GM19351 (cell line): ENCODE measurements around the gene BICRAL.
"Not testable (repeated sequence)": the region's sequence is repeated elsewhere in the genome, so short reads cannot be mapped to it uniquely, and the experiment has no call there.

Experiments
- ATAC-seq: cut with Tn5 transposase; IDR thresholded peaks from one replicate; pipeline ENCODE4 v1.9.1; 2021; ENCODE audit warnings: mild to moderate bottlenecking, moderate library complexity; ENCODE audit not compliant: unreplicated experiment

Gene BICRAL

DNA sequence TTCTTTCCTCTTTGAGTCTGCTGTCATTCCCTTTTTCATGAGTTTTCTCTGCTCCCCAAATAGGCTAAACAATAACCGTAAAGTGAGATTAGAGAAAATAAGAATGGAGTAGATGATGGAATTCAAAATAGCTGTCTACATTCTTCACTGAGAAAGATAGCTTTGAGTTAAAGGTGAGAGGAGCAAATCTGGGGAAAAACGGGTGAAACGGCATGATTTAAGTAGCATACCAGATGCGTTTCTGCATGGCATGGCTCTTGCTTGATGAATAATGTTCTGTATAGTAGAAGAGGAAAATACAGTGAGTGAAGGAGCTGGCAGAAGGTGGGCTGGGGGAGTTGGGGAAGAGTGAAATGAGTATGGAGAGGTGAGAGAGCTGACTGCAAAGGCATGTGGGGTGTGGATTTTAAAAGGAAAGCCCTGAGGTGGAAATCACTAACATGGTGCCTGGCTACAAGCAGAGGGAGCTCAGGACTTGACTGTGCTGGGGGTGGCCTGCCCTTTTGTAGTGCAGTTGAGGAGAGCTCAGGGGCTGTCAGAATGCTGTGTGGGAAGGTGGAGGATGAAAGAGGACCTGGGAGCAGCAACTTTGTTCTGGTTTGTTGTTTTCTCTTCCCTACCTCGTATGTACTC lies 8.8 kb downstream of the BICRAL start:
- no peak for ATAC-seq

DNA sequence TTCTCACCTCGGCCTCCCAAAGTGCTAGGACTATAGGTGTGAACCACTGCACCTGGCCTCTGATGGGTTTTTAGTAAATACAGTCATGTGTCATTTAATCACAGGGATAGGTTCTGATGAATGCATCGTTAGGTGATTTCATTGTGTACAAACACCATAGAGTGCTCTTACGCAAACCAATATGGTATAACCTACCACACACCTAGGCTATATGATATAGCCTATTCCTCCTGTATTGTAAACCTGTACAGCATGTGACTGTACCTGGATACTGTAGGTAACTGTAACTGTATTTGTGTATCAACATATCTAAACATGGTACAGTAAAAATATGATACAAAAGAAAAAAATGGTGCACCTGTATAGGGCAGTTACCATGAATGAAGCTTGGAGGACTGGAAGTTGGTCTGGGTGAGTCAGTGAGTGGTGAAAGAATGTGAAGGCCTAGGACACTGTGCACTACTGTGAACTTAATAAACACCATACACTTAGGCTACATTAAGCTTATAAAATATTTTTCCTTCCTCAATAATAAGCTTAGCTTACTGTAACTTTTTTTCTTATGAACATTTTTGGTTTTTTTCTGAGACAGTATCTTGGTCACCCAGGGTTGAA lies 10.0 kb downstream of the BICRAL start:
- ATAC-seq: no peak

DNA sequence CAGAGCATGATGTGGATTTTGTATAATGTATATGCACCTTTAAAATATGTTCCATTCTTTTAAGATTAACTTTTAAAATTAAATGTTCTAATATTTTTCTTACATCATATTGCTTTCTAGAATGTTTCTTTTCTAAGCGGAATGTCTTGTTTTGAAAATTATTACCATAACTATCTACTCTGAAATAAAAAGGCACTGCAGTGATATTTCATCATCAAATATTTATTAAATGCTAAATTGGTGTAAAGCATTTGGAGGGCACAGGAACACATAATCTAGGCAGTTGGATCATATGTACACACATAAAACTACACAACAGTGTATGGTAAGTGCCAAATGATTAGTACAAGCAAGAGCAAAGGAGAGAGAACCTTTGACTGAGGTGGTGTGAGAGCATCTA lies 13.8 kb downstream of the BICRAL start:
- ATAC-seq: no peak

DNA sequence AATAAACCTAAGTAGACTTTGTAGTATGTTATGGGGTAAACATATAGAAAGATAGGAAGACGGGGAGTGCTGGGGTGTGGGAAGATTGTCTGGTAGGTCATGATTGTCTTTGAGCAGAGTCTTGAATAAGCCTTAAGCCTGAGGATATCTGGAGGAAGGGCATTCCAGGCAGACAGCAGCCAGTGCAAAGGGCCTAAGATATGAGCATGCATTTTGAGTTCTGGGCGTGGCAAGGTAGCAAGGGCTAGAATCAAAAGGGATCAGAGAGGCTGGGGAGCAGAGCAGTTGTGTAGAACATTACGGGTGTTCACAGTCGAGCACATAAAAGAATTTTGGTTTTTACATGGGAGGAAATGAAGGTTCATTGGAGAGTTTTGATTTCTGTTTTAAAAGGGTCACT lies 14.3 kb downstream of the BICRAL start:
- ATAC-seq: no peak

DNA sequence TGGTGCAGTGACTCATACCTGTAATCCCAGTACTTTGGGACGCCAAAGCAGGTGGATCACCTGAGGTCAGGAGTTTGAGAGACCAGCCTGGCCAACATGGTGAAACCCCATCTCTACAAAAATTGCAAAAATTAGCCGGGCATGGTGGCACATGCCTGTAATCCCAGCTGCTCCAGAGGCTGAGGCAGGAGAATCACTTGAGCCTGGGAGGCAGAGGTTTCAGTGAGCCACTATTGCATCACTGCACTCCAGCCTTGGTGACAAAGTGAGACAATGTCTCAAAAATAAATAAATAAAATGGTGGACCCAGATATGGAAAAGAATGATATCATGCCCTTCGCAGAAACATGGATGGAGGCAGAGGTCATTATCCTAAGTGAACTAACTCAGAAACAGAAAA lies 15.8 kb downstream of the BICRAL start:
- ATAC-seq: not testable (repeated sequence)

DNA sequence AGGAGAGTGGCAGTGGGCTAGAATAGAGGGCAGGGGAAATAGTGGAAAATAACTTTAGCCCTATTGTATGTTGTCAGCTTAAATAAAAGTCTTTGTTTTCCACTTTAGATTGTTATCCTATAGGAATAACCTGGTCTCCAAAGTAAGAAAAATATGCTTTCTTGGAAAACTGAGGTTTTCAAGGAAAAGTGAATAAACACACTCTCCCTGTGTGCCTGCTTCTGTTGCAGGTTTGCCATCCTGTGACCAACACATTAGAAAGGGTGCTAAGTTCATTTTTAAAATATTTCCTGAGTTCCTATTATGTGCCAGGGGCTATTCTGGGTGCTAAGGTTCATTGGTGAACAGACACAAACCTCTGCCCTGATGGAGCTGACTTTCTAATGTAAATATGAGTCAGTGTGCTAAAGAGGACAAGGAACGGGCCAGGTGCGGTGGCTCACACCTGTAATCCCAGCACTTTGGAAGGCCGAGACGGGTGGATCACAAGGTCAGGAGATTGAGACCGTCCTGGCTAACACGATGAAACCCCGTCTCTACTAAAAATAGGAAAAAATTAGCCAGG lies 23.5 kb downstream of the BICRAL start:
- no peak for ATAC-seq

DNA sequence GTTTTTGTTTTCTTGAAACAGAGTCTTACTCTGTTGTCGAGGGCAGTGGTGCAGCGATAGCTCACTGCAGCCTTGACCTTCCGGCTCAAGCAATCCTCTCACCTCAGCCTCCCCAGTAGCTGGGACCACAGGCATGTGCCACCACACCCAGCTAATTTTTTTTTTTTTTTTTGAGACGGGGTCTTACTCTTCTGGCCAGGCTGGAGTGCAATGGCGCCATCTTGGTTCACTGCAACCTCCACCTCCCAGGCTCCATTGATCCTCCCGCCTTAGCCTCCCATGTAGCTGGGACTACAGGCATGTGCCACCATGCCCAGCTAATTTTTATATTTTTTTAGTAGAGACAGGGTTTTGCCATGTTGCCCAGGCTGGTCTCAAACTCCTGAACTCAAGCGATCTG lies 24.5 kb downstream of the BICRAL start:
- not testable (repeated sequence) for ATAC-seq

DNA sequence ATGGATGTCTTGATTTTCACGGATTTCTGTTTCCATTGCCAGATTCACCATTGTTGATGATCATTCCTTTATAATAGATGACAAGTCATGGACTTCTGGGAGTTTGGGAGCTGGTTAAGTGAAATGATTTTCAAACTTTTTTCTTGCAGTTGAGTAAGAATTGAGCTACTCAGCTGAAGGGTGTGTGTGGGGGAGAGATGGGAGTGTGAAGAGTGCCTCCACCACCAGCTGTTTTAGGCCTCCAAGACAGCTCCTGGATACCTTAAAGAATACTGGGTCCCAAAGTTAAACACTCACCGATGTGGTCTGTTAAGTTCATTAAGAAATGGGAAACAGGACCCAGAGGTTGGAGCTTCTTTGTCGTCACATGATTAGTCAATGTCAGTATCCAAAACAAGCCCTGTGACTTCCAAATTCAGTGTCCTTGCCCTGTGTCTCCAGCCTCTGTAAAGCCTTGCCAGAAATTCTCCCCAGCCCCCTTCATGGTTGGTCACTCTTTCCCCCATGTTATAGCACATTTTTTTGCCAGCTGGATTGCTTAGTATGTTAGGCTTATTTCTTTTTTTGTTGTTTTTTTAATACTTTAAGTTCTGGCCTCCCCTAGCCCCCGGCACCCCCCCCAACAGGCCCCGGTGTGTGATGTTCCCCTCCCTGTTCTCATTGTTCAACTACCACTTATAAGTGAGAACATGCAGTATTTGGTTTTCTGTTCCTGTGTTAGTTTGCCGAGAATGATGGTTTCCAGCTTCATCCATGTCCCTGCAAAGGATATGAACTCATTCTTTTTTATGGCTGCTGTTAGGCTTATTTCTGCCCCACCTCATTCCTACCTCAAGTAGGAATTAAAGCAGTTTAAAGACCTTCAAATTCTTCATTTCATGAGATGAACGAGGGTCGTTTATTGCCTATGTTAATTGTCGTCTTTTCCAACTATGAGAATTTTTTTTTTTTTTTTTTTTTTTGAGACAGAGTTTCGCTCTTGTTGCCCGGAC lies 26.9 kb downstream of the BICRAL start:
- no peak for ATAC-seq

DNA sequence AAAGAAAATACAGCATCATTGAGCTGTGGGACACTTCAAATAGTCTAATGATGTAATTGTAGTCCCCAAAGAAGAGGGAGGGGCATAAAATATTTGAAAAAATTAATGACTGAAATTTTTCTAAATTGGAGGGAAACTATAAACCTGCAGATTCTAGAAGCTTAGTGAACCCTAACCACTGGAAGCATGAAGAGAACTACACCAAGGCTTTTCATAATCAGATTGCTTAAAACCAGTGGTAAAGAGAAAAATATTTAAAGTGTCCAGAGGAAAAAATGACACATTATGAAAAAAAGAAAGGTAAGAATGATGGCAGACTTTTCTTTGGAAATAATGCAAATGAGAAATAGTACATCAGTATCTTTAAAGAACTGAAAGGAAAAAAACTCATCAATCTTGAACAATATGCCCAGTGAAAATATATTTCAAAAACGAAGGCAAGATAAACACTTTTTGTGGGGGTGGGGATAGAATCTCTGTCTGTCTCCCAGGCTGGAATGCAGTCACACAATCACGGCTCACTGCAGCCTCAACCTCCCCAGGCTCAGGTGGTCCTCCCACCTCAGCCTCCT lies 31.3 kb downstream of the BICRAL start:
- no peak for ATAC-seq

DNA sequence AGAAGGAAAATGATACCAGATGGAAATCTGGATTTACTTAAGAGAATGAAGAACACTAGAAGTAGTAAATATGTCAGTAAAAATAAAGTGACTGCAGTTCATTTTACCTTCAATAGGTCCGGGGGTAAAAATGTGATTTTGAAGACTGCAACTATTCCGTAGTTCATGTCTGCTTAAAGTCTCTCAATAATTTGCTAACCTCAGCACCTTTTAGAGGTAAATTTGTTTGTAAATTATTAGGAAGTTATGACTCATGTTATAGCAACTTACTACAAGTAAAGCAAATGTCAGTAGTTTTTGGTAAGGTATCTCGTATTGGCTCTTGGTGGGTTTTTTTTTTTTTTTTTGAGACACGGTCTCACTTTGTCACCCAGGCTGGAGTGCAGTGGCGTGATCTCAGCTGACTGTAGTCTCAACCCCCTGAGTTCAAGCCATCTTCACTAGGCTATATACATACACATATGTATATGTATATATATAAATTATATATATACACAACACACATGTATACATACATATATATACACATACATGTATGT lies 32.1 kb downstream of the BICRAL start:
- ATAC-seq: no peak

DNA sequence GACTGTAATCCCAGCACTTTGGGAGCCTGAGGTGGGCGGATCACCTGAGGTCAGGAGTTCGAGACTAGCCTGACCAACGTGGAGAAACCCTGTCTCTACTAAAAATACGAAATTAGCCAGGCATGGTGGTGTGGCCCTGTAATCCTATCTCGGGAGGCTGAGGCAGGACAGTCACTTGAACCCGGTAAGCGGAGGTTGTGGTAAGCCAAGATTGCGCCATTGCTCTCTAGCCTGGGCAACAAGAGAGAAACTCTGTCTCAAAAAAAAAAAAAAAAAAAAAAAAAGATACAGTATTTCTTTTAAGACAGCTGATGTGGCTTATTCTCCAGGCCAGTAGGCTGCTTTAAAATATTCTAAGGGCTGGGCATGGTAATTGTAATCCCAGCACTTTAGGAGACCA lies 33.9 kb downstream of the BICRAL start:
- ATAC-seq: not testable (repeated sequence)

DNA sequence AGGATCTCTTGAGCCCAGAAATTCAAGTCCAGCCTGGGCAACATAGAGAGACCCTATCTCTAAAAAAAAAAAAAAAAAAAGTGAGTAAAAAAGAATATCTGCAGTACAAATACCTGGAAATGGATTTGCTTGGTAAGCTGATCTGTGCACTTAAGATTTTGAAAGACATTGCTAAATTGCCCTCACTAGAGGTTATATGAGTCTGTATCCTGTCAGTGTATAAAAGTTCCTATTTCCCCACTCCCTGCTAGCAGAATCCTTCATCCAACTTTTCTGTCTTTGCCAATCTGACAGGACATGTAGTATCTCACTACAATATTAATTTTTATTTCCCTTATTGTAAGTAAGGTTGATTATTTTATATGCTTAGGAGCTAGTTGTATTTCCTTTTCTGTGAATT lies 36.1 kb downstream of the BICRAL start:
- no peak for ATAC-seq

DNA sequence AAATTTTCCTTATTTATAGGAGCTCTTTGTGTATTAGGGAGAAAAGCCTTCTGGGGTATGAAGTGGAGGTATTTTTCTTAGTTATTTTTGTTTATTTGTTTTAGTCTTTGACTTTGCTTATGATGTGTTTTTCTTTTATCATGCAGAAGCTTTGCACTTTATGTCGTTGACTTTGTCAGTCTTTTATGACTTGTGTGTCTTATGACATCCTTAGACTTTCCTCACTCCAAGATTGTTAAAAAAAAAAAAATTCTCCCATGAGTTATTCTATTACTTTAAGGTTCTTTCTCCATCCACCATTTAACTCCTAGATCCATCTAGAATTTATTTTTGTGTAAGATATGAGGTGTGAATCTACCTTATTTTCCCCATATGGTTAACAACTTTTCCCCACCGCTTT lies 36.6 kb downstream of the BICRAL start:
- ATAC-seq: no peak

DNA sequence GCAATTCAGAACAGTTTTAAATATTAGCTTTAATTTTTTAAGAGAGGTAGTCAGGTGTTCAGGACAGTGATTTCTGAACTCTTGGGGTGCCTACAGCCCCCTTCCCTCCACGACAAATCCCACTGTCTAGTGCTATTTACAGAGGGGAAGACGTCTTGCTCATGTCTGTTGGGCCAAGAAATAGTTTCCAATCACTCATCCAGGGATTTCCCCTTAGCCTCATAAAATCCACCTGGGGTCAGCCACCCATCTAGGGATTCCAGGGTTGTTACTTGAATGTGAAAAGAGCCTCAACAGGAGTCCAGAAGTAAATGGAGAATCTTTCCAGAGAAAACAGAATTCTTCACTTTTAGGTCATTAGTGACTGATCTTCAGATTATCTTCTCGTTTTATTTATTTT lies 37.0 kb downstream of the BICRAL start:
- ATAC-seq: no peak

DNA sequence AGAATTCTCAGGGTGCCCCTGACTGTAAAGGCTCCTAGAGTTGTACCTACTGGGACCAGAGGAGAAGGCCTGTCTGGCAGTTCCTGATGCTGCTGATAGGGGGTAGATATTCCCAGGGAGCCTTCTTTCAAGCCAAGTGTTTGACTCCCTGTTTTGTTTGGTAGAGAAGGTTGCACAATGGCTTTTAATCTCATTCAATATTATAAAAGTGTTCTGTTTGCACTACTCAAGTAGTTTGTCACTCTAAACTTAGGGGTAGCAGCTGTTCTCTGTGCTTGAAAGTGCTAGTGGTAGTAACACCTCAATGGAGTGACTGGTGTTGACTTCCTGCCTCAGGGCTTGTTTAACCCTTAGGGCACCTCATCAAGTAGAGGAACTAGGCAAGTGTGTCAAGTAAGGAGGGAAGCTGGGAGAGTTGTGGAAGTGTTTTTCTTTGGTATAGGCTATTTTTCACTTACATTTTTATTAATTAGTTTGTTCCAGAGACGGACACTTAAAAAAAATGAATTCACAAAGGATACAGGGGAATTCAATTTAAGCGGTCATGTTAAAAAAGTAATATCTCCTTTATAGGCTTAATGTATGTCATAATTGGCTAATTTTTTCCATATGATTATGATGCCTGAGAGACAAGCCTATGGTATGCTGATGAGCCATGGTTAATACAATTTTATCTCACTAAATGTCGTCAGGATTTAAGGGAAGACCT lies 38.1 kb downstream of the BICRAL start:
- ATAC-seq: no peak

DNA sequence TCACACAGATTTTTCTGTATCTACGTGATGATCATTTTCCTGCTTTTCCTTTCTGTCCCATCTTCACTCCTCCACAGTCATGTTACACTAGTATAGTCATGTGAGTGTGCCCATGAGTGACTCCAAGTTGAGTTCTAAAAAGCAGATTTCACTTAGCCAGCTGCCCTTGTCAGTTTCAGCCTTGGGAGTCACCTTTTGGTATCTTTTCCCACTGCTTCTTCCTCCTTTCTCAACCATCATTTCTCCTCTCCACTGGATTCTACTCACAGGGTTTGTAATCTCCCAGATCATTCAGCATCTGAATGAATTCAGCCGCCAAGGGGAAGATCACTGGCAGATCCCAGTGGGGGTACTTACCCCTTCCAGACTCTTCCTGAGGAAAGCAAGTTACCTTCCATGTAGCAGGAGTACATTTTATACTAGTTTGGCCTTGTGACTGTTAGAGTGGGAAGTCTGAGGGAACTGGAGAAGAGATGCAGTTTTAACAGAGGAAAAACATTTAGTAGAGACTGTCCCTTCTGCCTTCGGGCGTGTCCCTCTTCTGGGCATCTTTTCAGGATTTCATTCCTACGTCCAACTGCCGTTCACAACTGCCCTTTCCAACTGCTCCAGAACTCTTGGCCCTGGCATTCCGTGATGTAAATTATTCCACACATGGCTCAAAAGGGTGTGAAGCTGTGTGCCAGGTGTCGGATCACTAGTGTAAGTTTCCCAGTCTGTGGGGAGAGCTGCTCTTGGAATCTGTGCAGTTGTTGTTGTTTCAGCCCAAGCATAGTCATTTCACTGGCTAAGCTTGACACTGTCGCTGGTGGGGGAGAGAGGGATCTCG lies 38.9 kb downstream of the BICRAL start:
- ATAC-seq: no peak

DNA sequence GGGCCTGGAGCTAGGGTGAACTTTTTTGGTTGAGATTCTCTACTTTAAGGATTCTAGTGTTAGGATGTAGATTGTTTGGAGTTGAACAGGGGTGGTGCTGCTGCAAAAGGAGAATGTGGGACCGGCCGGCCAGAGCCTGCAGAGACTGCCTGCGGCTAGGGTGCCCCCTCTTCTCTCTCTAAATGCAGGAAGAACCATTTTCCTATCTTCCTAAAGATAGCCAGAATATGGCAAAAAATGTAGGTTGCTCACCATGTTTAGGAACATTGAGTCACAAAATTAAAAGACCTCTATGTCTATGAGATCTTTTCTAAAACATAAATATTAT lies 39.5 kb downstream of the BICRAL start:
- no peak for ATAC-seq

DNA sequence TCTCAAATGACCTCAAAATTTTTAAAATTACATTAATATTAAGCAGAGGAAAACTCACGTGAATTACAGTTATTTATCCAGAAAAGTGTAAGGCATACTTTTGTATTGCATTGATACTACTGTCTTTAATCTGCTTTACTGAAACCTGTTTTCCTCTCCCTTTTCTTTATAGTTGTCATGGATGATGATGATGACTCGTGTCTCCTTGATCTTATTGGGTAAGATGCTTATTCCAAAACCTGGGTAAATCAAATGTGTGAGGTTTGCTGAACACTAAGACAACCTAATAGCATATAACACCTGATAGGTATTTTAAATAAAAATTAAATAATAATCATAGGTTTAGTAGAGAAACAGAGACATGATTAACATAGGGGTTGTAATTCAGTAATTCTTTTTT lies 40.0 kb downstream of the BICRAL start:
- no peak for ATAC-seq

DNA sequence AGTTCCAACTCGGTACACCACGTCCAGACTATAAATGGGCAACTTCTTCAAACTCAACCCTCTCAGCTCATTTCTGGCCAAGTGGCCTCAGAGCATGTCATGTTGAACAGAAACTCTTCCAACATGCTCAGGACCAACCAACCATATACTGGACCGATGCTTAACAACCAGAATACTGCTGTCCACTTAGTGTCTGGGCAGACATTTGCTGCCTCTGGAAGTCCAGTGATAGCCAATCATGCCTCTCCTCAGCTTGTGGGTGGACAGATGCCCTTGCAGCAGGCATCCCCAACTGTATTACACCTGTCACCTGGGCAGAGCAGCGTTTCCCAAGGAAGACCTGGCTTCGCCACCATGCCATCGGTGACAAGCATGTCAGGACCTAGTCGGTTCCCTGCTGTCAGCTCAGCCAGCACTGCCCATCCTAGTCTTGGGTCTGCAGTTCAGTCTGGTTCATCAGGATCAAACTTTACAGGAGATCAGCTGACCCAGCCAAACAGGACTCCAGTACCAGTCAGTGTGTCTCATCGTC lies 47.8 kb downstream of the BICRAL start:
- ATAC-seq: no peak
